Natural killer cell treated with Interleukin-12 subunit alpha and Interleukin-12 subunit beta and Interleukin-15 and Interleukin-18, amount 100 ng/mL, for 72 hours (primary cell): ENCODE results near the gene SMARCD3. TPM values are rescaled to one million over a fixed set of nuclear protein-coding genes. Genes with fewer than 3 reads are reported as not detected.
A peak's percentile ranks its signal among the peaks of the same experiment; 100 is the strongest.

Experiments
- ATAC-seq, 2 donors: fragments of 150-1000 bp; cut with Tn5 transposase in 1 of 2; sonication (Bioruptor Pico), chemical (Tn5 transposase) in 1 of 2; 2 replicates each; pipeline ENCODE4 v1.10.0; 2021
- DNase-seq: peaks from one replicate; pipeline ENCODE4 v3.0.0; 2022; ENCODE audit warnings: low spot score
- H3K27ac Mint-ChIP-seq, 2 donors: 1 replicate in 1 of 2; 2 replicates in 1 of 2; pipeline ENCODE4 v1.8.0; 2022; ENCODE audit warnings: mixed read lengths in 2 of 2, mild to moderate bottlenecking in 1 of 2, moderate library complexity in 1 of 2
- H3K27me3 Mint-ChIP-seq, 2 donors: 1 replicate in 1 of 2; 2 replicates in 1 of 2; pipeline ENCODE4 v1.8.0; 2022; ENCODE audit warnings: mixed read lengths in 2 of 2
- H3K36me3 Mint-ChIP-seq: one replicate; pipeline ENCODE4 v1.8.0; 2022; ENCODE audit warnings: mixed read lengths
- H3K4me1 Mint-ChIP-seq, 2 donors: 1 replicate in 1 of 2; 2 replicates in 1 of 2; pipeline ENCODE4 v1.8.0; 2022; ENCODE audit warnings: low read depth in 2 of 2, mixed read lengths in 2 of 2, mild to moderate bottlenecking in 1 of 2
- H3K4me3 Mint-ChIP-seq: one replicate; pipeline ENCODE4 v1.8.0; 2022; ENCODE audit warnings: mixed read lengths
- H3K9me3 Mint-ChIP-seq: 2 replicates; pipeline ENCODE4 v1.8.0; 2022; ENCODE audit warnings: mixed read lengths
- total RNA-seq, 2 donors: library from RNA; stranded (reverse); gene quantifications; one replicate each; pipeline ENCODE4 v1.2.3, GENCODE V29; 2022

Gene SMARCD3
- total RNA-seq, 2 donors from 2014 or later, result 0.93 to 1.2 TPM

DNA sequence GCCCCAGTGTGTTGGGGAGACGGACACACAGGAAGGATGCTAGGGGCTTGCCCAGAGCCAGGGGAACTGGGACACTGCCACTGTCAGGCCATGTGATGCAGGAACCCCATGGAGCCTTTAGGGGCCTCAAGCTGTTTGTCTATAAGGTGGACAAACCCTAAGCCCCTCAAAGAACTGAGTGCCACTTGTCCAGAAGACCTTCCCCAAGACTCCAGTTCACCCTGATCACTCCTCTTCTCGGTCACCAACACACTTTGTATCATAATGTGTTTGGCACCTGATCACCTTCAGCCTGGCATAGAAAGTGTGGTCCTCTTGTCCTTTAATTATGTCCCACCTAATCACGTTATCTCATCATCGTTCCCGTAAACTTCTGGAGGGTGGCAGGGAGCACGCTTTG is 38.9 kb downstream of the SMARCD3 start:
- Mint-ChIP-seq H3K27me3 (peaks cover 0 to 5% of the 10 kb centered on the region in 2 donors), H3K4me1 (peaks cover 14 to 21% of the 10 kb centered on the region in 2 donors), H3K27ac (no peak overlapping the region), H3K36me3 (peaks cover 4% of the 10 kb centered on the region), H3K4me3 (no peak overlapping the region), H3K9me3 (no peaks in the 10 kb centered on the region)
- no peak for DNase-seq
- no peak for ATAC-seq

DNA sequence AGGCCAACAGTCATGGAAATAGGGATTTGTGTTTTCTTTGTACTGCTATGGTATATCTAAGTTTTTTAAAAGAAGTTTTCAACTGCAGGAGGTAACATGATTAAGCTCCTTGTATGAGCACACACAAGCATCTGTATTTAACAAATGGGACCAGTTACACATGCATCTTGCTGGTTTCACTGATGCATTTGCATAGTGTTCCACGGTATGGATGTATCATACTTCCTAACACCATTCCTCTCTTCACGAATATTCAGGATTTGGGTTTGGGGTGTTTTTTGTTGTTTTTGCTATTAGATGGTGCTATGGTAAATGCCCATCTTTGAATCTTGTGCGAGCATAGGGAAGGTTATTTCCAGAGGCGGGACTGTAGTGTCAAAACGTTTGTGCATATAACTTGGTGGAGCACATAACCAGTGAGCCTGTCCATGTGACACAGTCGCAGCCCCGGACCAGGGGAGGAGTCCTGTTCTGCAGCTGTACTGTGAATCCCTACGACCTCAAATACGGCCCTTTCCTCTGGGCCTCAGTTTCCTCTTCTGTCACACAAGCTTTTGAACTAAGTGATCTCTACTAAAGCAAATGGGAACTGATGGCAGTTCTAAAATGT is 40.1 kb downstream of the SMARCD3 start:
- Mint-ChIP-seq H3K4me1 (peaks cover 14 to 21% of the 10 kb centered on the region in 2 donors), H3K36me3 (peaks cover 3% of the 10 kb centered on the region), H3K4me3 (no peak overlapping the region), H3K9me3 (no peaks in the 10 kb centered on the region), H3K27ac (no peak overlapping the region), H3K27me3 (peaks cover 0 to 5% of the 10 kb centered on the region in 2 donors)
- ATAC-seq (no peak), DNase-seq (no peak)

DNA sequence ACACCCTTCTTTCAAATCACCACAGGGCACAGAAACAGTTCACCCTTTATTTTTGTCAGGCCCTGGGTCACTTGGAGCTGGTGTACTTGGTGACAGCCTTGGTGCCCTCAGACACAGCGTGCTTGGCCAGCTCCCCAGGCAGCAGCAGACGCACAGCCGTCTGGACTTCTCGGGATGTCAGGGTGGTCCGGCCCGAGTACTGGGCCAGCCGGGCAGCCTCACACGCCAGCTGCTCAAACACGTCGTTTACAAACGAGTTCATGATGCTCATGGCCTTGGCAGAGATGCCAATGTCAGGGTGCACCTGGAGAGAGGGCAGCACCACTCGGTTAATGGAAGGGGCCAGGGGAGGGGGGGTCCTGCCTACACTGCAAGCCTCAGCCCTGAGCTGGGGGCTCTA is 40.7 kb downstream of the SMARCD3 start:
- Mint-ChIP-seq H3K9me3 (no peaks in the 10 kb centered on the region), H3K4me3 (no peak overlapping the region), H3K4me1 (peaks cover 14 to 21% of the 10 kb centered on the region in 2 donors), H3K27ac (no peak overlapping the region), H3K27me3 (peaks cover 0 to 5% of the 10 kb centered on the region in 2 donors), H3K36me3 (no peaks in the 10 kb centered on the region)
- DNase-seq (no peak), ATAC-seq (no peak)

DNA sequence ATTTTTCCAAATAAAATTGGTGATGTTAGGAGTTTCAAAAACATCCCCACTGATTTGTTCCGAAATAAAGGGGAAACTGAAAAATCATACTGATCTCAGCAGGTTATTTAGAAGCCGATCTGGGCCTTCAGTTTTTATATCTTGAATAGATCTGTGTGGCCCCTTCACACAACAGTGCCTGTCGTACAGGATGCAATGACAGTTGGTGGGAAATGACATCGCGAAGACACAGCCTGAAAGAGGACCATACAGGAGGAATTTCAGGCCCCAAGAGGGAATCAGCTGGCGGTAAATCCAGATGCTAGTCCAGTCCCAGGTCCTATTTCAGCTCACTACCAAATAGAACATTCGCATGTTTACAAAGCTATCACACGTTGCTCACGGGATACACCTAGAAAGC is 41.2 kb downstream of the SMARCD3 start:
- H3K4me3 Mint-ChIP-seq, result peak overlapping the region; percentile 33
- peaks cover 0 to 5% of the 10 kb centered on the region in 2 donors for H3K27me3 Mint-ChIP-seq
- no peaks in the 10 kb centered on the region for H3K9me3 Mint-ChIP-seq
- H3K4me1 Mint-ChIP-seq, result peaks cover 14 to 21% of the 10 kb centered on the region in 2 donors
- ATAC-seq, result no peak
- no peak for DNase-seq
- H3K36me3 Mint-ChIP-seq, result no peaks in the 10 kb centered on the region
- no peak overlapping the region for H3K27ac Mint-ChIP-seq

DNA sequence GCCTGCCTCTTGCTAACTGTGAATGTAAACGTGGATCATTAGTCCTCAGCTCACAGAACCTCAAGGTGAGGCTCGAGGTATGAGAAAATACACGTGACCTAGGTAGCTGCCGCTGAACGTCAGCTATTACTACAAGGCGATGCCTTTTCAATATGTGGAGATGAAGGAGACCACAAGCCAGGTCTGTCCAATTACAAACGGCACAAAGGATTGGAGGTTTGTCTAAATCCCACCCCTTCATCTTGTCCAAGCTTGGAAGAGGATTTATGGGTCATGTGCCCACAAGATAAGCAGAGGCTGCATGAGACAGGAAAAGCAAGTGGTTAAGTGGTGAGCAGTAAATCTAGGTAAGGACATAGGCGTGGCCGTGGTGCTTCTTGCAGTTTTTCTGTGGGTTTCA is 41.6 kb downstream of the SMARCD3 start:
- ATAC-seq (no peak), DNase-seq (no peak)
- H3K27ac Mint-ChIP-seq, result no peak overlapping the region
- H3K36me3 Mint-ChIP-seq, result no peaks in the 10 kb centered on the region
- peaks cover 0 to 5% of the 10 kb centered on the region in 2 donors for H3K27me3 Mint-ChIP-seq
- peaks cover 14 to 21% of the 10 kb centered on the region in 2 donors for H3K4me1 Mint-ChIP-seq
- no peaks in the 10 kb centered on the region for H3K9me3 Mint-ChIP-seq
- peak overlapping the region; percentile 33 for H3K4me3 Mint-ChIP-seq

DNA sequence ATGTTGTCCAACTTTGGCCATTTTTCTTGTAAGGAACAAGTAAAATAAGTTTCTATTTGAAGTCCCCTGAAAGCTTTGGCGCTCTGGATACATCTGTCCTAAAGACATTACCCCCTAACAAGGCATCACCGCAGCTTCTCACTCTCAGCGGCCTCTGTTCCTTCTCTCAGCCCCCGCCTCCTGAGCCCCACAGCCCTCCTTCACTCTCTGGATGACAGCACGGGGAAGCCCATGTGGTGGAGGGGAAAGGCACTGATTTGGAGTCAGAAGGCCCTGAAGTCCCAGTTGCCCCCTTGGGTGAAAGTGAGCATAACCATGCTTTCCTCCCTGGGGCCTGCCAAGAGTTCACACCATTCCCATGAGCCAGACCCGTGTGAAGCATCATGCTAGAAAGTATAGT is 42.8 kb downstream of the SMARCD3 start:
- no peaks in the 10 kb centered on the region for H3K9me3 Mint-ChIP-seq
- no peaks in the 10 kb centered on the region for H3K36me3 Mint-ChIP-seq
- DNase-seq (no peak), ATAC-seq (no peak)
- peaks cover 0 to 10% of the 10 kb centered on the region in 2 donors for H3K27me3 Mint-ChIP-seq
- H3K27ac Mint-ChIP-seq, result no peak overlapping the region
- peaks cover 14 to 21% of the 10 kb centered on the region in 2 donors for H3K4me1 Mint-ChIP-seq
- H3K4me3 Mint-ChIP-seq, result no peak overlapping the region

DNA sequence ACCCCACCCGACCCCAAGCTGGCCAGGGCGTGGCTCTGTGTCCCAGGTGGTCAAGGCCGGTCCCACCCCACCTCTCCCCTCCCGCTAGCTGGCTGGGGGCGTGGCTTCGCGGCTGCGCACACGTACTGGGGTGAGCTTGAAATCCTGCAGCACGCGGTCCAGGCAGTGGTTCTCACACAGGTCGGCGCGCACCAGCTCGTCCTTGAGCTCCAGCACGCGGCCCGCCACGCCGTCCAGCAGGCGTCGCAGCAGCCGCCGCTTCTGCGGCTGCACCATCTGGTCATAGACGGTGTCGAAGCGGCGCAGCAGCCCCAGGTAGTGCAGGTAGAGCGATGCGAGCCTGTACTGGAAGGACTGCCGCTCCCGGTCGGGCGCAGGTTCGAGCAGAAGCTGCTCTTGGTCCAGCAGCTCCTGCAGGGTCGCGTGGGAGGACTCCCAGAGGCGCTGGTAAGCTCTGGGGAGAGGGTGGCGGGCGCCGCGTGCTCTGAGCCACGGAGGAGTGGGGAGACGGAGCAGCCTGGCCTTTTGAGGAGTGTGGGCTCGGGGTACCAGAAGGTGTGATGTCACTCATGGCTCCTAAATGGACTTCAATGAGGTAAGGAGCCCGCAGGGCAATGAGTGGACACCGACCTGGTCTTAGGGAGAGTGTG is 44.0 kb downstream of the SMARCD3 start:
- no peak for DNase-seq
- no peaks in the 10 kb centered on the region for H3K9me3 Mint-ChIP-seq
- H3K4me1 Mint-ChIP-seq, result peaks cover 14 to 21% of the 10 kb centered on the region in 2 donors
- peaks cover 0 to 10% of the 10 kb centered on the region in 2 donors for H3K27me3 Mint-ChIP-seq
- no peak for ATAC-seq
- no peak overlapping the region for H3K4me3 Mint-ChIP-seq
- no peaks in the 10 kb centered on the region for H3K36me3 Mint-ChIP-seq
- H3K27ac Mint-ChIP-seq, result no peak overlapping the region

DNA sequence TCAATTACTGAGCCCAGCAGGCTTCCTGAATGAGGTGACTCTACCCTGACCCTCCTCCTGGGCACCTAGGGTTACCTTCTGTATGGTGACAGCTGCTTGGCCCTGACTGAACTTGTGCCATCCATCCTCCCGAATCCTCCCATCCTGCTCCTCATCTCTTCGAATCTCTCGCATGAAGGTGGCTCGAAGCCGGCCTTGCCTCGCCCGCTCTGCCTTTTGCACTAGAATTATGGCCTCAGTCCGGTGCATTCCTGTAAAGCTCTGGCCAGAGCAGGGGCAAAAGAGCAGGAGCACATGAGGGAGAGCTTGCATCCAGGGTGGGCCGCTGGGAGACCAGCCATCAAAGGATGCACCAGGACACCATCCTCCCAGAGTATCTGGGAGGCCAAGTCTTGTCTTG is 45.7 kb downstream of the SMARCD3 start:
- Mint-ChIP-seq H3K27me3 (peaks cover 0 to 10% of the 10 kb centered on the region in 2 donors), H3K4me1 (peaks cover 13 to 18% of the 10 kb centered on the region in 2 donors), H3K9me3 (no peaks in the 10 kb centered on the region), H3K27ac (no peak overlapping the region), H3K4me3 (no peak overlapping the region), H3K36me3 (no peaks in the 10 kb centered on the region)
- ATAC-seq (no peak), DNase-seq (no peak)

DNA sequence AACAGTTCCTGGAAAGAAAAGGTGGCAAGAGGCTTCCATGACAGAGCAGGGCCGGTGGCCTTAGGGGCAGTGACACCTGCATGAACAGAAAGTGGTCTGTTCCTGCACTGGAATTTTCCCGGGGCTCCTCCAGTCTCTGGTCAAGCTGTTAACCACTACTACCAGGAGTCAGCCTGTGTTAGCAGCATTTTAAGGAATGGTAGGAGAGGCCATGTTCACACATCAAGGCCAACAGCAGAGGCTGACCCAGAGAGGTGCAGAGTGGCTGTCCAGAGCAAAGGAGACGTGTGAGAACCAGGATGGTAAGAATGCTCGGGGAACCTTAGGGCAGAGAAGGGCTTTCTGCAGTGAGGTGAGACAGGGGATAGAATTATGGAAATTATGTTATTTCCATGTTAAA is 46.7 kb downstream of the SMARCD3 start:
- DNase-seq, result no peak
- Mint-ChIP-seq H3K4me1 (peaks cover 2 to 7% of the 10 kb centered on the region in 2 donors), H3K9me3 (no peaks in the 10 kb centered on the region), H3K4me3 (no peak overlapping the region), H3K36me3 (no peaks in the 10 kb centered on the region), H3K27me3 (peaks cover 0 to 10% of the 10 kb centered on the region in 2 donors), H3K27ac (no peak overlapping the region)
- no peak for ATAC-seq

DNA sequence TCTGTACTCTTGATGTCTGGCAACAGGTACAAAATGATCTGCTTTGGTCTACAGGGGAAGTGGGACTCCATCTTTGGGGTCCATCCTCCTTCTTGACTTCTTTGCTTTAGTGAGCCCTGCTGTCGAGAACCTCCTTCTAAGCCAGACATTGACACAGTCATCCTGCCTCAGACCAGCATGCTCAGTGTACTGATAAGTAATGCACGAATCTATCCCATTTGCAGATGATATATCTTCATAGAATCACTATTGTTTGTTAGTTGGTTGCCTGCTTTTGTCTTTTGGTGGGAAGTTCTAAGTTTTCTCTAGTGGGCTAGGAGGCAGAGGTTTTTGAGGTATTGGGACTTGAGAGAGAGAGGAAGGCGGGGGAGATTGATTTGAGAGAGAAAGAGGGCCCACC is 47.1 kb downstream of the SMARCD3 start:
- no peak overlapping the region for H3K4me3 Mint-ChIP-seq
- H3K27ac Mint-ChIP-seq, result no peak overlapping the region
- H3K4me1 Mint-ChIP-seq, result peaks cover 0 to 3% of the 10 kb centered on the region in 2 donors
- DNase-seq, result no peak
- peaks cover 0 to 10% of the 10 kb centered on the region in 2 donors for H3K27me3 Mint-ChIP-seq
- H3K9me3 Mint-ChIP-seq, result no peaks in the 10 kb centered on the region
- ATAC-seq, result no peak
- H3K36me3 Mint-ChIP-seq, result no peaks in the 10 kb centered on the region

DNA sequence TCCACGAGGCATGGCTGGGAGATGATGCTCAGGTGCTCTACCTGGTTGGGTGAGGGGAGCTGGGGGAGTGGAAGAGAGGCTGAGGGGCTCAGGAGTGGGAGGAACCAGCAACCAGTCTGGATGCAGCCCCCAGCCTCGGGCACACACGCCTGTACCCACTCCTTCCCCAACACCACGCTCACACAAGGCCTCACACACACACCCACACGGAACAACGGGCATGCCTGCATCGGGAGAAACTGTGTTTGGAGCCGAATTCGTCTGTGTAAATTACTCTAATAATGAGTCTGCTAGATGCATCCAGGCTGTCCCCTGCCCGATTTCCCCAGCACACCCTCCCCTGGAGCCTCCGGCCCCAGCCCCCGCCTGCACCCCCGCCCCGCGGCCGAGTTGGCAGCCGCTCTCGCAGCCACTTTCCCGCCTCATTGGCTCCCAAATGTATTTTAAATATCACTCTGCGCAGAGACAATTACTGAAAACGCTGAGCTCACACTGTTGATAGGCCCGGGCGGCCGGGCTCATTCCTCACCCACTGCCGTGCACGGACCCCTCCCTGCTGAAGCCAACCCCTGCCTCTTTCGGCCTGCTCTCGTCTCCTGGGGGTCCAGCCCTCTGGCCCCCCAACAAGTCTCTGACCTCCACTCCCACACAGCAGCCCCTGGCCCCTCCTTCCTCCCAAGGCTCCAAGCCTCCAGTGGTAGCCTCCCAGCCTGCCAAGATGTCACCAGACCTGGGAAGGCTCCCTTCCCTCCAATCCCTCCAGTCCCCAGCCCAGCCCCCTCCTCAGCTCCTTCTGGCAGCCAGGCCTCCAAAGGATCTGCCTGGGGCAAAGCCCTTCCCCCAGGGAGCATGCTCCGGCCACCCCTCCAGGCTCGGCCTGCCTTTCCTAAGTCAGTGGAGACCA is 49.3 kb downstream of the SMARCD3 start:
- Mint-ChIP-seq H3K27me3 (peaks cover 6 to 7% of the 10 kb centered on the region in 2 donors), H3K9me3 (no peaks in the 10 kb centered on the region), H3K36me3 (no peaks in the 10 kb centered on the region), H3K4me1 (peaks cover 0 to 3% of the 10 kb centered on the region in 2 donors), H3K4me3 (no peak overlapping the region), H3K27ac (no peak overlapping the region)
- no peak for DNase-seq
- ATAC-seq, result no peak

DNA sequence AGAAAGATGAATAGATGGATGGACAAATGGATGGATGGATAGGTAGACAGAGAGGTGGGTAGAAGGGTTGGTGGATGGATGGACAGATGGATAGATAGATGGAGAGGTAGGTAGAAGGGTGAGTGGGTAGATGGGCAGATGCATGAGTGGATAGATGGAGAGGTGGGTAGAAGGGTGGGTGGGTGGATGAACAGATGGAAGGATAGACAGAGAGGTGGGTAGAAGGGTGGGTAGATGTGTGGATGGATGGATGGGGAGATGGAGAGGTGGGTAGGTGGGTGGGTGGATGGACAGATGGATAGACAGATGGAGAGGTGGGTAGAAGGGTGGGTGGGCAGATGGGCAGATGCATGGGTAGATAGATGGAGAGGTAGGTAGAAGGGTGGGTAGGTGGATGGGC is 50.6 kb downstream of the SMARCD3 start:
- Mint-ChIP-seq H3K9me3 (no peaks in the 10 kb centered on the region), H3K27ac (no peak overlapping the region), H3K4me3 (no peak overlapping the region), H3K4me1 (peaks cover 0 to 3% of the 10 kb centered on the region in 2 donors), H3K27me3 (peaks cover 6 to 7% of the 10 kb centered on the region in 2 donors), H3K36me3 (no peaks in the 10 kb centered on the region)
- DNase-seq (no peak), ATAC-seq (no peak)

DNA sequence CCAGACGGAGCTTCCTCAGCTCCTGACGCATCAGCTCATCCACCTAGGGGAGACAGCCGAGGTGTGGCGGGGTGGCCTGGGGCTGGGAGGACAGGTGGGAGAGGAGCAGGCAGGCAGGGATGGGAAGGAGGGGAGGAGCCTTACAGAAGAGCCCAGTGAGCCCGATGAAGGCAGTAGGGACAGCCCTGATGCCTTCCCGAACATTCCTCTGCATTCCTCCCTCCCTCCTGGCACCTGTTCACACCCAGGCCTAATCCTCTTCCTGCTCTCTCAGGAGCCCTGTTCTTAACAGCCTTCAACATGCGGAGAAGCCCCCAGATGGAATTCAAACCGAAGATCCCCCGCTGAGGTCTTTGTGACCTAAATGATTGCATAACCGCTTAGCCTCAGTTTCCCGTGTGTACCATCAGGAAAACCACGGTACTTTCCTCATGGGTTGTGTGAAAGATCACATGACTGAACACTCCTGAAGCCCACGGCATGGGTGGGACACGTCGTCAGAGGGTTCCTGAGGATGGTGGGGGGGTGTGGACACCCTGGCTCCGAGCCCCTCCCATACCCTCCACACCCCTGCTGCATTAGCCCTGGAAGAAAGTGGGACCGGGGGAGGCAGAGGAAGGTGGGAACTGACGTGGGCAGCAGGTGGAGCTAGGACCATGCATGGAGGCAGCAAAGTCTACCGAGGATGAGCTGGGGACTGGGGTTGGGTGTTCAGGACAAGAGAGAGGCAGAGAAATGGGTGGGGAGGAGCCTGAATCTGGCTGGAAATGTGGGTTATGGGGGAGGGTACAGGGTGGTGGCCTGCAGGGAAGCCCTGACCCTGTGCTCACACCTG is 52.7 kb downstream of the SMARCD3 start:
- ATAC-seq (no peak), DNase-seq (no peak)
- H3K4me3 Mint-ChIP-seq, result no peak overlapping the region
- H3K9me3 Mint-ChIP-seq, result no peaks in the 10 kb centered on the region
- H3K27ac Mint-ChIP-seq, result no peak overlapping the region
- H3K36me3 Mint-ChIP-seq, result no peaks in the 10 kb centered on the region
- H3K27me3 Mint-ChIP-seq, result peaks cover 4 to 6% of the 10 kb centered on the region in 2 donors
- peaks cover 0 to 3% of the 10 kb centered on the region in 2 donors for H3K4me1 Mint-ChIP-seq
